NCI-H1930 (cell line): ENCODE results near the gene CHI3L2.

Source experiments
- DNase-seq, 2 experiments: peaks; one replicate each; lab custom pipeline; 2025; lab: John Stamatoyannopoulos, UW

Gene CHI3L2

DNA sequence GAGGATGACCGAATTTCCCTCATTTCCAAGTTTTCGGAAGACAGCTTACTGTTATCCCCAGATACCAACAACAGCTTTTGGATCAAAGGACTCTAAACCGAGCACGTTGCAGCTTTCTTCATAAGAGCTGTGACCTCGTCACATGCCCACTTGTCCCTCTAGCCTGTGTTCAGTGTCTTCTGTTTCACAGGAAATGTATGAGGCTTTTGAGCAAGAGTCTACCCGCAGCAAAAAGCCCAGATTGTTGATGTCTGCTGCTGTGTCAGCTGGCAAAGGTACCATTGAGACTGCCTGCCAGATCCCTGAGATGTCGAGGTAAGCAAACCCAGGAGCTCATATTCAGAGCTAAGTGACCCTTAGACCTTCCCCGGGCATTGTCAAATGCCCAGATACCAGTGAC is 24.1 kb downstream of the CHI3L2 start:
- no peak for DNase-seq

GRCh38 chr1:111252786-111253185 is 25.3 kb downstream of the CHI3L2 start:
- no peak for DNase-seq

- no peak for DNase-seq
These were observed 26.4 kb downstream of the CHI3L2 start for GRCh38 chr1:111253876-111254275.

GRCh38 chr1:111256988-111257658 is 29.6 kb downstream of the CHI3L2 start:
- DNase-seq, result no peak

- no peak for DNase-seq
These were observed 40.4 kb downstream of the CHI3L2 start for GRCh38 chr1:111267801-111268508.

DNA sequence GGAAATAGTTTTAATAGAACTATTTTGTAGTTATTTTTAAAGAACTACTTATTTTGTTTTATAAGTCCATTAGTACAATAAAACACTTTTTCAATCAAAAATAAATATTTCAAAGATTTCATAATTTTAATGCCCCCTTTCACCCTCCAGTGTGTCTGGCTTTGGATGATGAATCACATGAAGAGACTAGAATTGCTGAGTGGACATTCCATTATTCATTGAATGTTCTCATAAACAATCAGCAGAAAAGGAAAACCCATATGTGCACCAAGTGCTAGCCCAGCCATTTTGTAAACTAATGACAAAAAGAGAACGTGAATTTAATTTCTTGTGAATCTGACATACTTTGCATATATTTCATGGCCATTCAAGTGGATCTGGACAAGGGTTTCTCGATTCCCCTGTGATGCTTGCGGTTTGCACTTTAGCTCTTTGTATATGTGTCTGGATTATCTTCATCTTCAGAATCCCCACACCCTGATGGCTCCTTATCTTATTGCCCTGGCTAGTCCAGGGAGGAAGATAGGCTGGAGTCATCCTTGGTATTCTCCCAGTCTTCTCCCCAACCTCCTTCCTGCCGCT is 42.4 kb downstream of the CHI3L2 start:
- DNase-seq, result no peak

- no peak for DNase-seq
These were observed 43.4 kb downstream of the CHI3L2 start for GRCh38 chr1:111270771-111271463.

DNA sequence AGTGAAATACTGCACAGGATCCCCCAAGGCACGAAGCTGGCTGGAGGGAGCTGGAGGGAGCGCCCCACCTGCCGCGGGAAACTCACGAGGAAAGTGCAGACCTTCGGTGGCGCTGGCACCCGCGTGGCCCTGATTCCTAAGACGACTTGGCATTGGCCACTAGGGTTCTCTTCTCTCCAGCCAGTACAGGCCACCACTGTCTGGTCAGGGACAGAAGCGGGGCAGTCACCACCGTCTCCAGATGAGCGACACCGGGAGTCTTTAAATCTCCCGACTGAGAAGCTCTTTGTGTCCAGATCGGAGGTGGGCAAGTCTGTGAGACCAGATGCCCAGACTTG is 43.9 kb downstream of the CHI3L2 start:
- DNase-seq, result no peak

- no peak for DNase-seq
These were observed 44.6 kb downstream of the CHI3L2 start for GRCh38 chr1:111272081-111272480.

GRCh38 chr1:111274653-111275052 is 47.1 kb downstream of the CHI3L2 start:
- DNase-seq, result no peak

DNA sequence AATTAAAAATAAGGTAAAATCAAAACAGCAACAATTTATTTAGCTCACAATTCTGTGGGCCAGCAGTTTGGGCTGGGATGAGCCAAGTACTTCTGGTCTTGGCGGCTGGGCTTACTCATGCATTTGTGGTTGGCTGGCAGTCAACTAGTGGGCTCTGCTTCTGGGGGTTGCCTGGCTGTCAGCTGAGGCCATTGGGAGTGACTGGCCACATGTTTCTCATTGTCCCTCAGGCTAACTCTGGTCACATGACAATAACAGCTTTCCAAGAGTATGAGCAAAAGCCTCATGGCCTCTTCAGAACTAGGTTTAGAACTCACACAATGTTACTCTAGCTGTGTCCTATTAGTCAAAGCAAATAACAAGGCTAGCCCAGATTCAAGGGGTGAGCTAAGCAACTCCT is 47.6 kb downstream of the CHI3L2 start:
- DNase-seq, result no peak

- DNase-seq, result no peak
These were observed 48.4 kb downstream of the CHI3L2 start for GRCh38 chr1:111275780-111276433.

- no peak for DNase-seq
These were observed 51.6 kb downstream of the CHI3L2 start for GRCh38 chr1:111279144-111279543.

- no peak for DNase-seq
These were observed 52.8 kb downstream of the CHI3L2 start for GRCh38 chr1:111280267-111280666.

DNA sequence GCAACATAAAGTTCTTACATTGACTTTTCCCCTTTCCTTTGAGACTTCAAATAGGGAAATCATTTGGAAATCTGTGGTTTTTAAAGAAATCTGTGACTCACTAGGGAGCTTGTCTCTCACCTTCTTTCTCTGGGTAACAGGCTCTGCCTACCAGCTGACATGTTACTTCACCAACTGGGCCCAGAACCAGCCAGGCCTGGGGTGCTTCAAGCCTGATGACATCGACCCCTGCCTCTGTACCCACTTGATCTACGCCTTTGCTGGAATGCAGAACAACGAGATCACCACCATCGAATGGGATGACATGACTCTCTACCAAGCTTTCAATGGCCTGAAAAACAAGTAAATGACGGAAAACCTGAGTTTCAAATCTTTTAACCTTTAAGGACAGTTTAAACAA is 53.9 kb downstream of the CHI3L2 start:
- DNase-seq, result no peak

DNA sequence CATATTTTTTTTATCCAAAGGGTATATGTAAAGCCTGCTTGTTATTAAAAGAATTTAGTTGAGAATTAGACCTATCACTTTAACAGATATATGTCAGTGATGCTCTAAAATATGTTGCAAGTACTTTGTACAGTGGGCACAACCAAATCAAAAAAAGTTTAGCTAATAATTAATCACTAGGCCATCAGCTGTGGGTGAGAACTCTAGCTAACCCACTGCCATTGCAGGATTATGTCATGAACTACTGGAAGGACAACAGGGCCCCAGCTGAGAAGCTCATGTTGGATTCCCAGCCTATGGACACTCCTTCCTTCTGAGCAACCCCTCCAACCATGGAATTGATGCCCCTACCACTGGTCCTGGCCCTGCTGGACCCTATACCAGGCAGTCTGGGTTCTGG is 56.3 kb downstream of the CHI3L2 start:
- no peak for DNase-seq

GRCh38 chr1:111285879-111286278 is 58.4 kb downstream of the CHI3L2 start:
- no peak for DNase-seq

DNA sequence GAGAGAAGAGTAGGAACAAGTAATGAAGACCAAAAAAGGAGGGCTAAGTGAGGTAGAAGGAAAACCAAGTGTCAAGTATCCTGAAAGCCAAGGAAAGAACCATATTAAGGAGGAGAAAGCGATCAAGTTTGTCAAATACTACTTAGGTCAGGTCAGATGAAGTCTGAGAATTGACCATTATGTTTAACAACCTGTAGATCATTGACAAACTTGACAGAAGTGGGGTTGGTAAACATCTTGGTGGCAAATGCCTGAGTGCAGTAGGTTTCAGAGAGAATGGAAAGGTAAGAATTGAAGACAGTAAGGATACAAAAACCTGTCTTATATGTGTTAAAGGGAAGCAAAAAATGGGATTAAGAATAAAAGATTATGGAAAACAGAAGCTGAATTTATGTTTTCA is 59.4 kb downstream of the CHI3L2 start:
- no peak for DNase-seq

DNA sequence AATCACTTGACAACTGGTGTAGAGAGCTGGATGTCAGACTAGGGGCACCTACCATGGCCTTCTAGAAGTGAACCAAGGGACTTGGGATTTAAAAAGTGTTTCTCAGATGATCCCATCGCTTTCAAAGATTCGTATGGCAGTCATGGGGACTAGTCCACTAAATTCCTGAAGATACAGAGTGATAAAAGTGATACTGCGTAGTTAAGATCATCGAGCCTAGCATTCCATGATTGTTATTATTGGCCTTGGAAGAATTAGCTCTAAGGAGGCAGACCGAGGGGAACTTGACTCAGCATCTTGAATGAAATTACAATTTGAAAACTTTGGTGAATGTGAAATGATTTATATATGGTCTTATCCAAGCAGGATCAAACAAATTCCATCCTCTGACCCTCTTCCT is 61.9 kb downstream of the CHI3L2 start:
- DNase-seq, result no peak

- no peak for DNase-seq
These were observed 62.6 kb downstream of the CHI3L2 start for GRCh38 chr1:111290104-111290503.

DNA sequence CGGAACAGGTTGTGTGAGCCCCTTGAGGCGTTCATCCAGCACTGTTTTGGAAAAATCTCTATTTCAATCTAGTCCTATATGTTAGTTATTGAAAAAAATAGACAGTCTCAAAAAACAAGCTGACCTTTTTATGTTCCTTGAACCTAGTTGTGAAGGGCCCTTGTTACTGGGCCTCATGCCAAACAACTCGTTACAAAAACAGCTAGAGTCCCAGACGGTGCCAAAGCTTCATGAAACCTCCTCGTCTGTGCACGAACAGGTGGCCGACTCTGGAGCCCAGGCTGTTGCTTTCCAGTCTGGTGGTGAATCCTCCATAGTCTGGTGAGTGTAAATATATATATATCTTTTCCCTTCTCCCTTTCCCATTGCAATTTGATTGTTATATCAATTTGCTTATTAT is 63.1 kb downstream of the CHI3L2 start, which contains the start of gene CHIA:
TSS of gene CHIA (plus strand) at position 222 of the 400 bp plus-strand sequence. CDS start 19,617 bp downstream, outside the sequence.
- DNase-seq, result no peak
